ENCODE results near the gene ANGEL1. TPM values are rescaled to one million over a fixed set of nuclear protein-coding genes. Genes with fewer than 3 reads are reported as not detected.

Gene ANGEL1
- total RNA-seq, 1 experiment from 2014 or later: 23.0 TPM

DNA sequence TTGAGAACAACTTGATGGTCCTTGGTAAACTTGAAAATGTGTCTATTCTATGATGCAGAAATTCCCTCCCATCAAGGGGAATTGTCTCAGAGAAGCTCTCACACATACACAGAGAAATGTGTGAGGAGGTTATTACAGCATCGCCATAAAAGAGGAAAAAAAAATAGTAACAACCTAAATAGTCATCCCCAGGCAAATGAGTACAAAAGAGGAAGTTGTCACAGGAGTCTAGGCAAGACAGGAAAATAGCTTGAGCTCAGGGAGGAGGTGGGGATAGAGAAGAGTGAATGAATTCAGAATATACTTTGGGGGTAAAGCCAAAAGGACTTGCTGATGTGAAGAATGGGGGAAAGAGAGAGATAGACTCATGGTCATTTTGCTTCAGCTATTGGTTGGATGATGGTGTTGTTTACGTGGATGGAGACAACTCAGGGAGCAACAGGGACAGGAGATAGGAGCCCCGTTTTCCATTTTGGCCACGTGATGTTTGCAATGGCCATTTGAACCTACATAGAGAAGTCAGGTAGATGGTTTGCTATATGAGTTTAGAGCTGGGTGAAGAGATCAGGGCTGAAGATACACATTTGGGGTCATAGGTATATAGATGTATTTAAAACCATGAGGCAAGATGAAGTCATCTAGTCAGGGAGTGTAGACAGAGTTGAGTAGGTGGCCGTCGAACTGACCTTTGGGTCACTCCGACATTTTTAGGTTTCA is 33.8 kb upstream of the ANGEL1 start:
- Mint-ChIP-seq H3K27ac (ENCODE audit: unreplicated experiment) (no peak overlapping the region), H3K36me3 (ENCODE audit: insufficient read depth, unreplicated experiment) (no peaks in the 10 kb centered on the region), H3K4me3 (ENCODE audit: unreplicated experiment) (no peak overlapping the region), H3K4me1 (ENCODE audit: low read depth, unreplicated experiment) (peaks cover 8% of the 10 kb centered on the region), H3K9me3 (ENCODE audit: unreplicated experiment) (no peaks in the 10 kb centered on the region), H3K27me3 (ENCODE audit: insufficient read depth, unreplicated experiment) (peaks cover 7% of the 10 kb centered on the region)
- no peak for DNase-seq
- no TSS peak for BruUV-seq (replicated peaks)
- no peak overlapping the region for H3K4me3 ChIP-seq (ENCODE audit: low read depth, low read length)
- intact Hi-C loops (cut with micrococcal nuclease; ENCODE audit: unreplicated experiment): no loop called here
- POLR2A ChIA-PET: no interaction called here
- no peaks in the 10 kb centered on the region for H3K36me3 ChIP-seq (ENCODE audit: control insufficient read depth, insufficient read depth, low read length)
- H3K27me3 ChIP-seq (replicated peaks; ENCODE audit: control insufficient read depth, insufficient read depth, low read length): no peaks in the 10 kb centered on the region; the same call in 1 of the 2 replicates
- no peaks in the 10 kb centered on the region for H3K9me3 ChIP-seq
- TF ChIP-seq, protein P1, sequence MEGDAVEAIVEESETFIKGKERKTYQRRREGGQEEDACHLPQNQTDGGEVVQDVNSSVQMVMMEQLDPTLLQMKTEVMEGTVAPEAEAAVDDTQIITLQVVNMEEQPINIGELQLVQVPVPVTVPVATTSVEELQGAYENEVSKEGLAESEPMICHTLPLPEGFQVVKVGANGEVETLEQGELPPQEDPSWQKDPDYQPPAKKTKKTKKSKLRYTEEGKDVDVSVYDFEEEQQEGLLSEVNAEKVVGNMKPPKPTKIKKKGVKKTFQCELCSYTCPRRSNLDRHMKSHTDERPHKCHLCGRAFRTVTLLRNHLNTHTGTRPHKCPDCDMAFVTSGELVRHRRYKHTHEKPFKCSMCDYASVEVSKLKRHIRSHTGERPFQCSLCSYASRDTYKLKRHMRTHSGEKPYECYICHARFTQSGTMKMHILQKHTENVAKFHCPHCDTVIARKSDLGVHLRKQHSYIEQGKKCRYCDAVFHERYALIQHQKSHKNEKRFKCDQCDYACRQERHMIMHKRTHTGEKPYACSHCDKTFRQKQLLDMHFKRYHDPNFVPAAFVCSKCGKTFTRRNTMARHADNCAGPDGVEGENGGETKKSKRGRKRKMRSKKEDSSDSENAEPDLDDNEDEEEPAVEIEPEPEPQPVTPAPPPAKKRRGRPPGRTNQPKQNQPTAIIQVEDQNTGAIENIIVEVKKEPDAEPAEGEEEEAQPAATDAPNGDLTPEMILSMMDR (IDR thresholded peaks at IDR 0.05; ENCODE audit: insufficient read depth in 1 of 2, low read depth in 1 of 2, low read length in 1 of 2, severe bottlenecking in 1 of 2, unreplicated experiment in 1 of 2): no peak
- H3K4me1 ChIP-seq: 0 out of 2 replicates have a peak, but pooled peaks cover 3% of the 10 kb centered on the region
- CTCF ChIA-PET: no interaction called here

DNA sequence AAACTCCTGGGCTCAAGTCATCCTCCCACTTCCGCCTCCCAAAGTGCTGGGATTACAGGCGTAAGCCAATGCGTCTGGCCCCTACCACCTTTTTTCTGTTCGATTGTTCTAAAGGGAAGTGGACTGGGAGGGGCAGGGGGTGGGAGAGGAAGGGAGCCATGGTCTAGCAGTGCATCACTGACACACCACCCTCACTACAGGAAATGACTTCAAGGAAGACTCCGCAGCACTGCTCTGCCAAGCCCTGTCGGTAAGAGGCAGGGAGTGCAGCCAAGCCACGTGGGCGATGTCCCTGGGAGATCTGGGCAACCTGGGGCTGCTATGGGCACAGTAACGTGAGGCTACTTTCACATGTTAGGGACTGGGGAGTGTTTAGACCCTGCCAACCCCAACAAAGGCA is 31.5 kb upstream of the ANGEL1 start:
- no peaks in the 10 kb centered on the region; the same call in 1 of the 2 replicates for H3K27me3 ChIP-seq (replicated peaks; ENCODE audit: control insufficient read depth, insufficient read depth, low read length)
- Mint-ChIP-seq H3K4me3 (ENCODE audit: unreplicated experiment) (no peak overlapping the region), H3K4me1 (ENCODE audit: low read depth, unreplicated experiment) (peaks cover 8% of the 10 kb centered on the region), H3K27ac (ENCODE audit: unreplicated experiment) (no peak overlapping the region), H3K27me3 (ENCODE audit: insufficient read depth, unreplicated experiment) (peaks cover 7% of the 10 kb centered on the region), H3K36me3 (ENCODE audit: insufficient read depth, unreplicated experiment) (no peaks in the 10 kb centered on the region), H3K9me3 (ENCODE audit: unreplicated experiment) (no peaks in the 10 kb centered on the region)
- intact Hi-C loops (cut with micrococcal nuclease; ENCODE audit: unreplicated experiment): no loop called here
- H3K4me3 ChIP-seq (ENCODE audit: low read depth, low read length): no peak overlapping the region
- H3K36me3 ChIP-seq (ENCODE audit: control insufficient read depth, insufficient read depth, low read length): no peaks in the 10 kb centered on the region
- TF ChIP-seq, protein P1 (IDR thresholded peaks at IDR 0.05; ENCODE audit: insufficient read depth in 1 of 2, low read depth in 1 of 2, low read length in 1 of 2, severe bottlenecking in 1 of 2, unreplicated experiment in 1 of 2): no peak
- POLR2A ChIA-PET: no interaction called here
- CTCF ChIA-PET: no interaction called here
- H3K4me1 ChIP-seq: 0 out of 2 replicates have a peak, but pooled peaks cover 3% of the 10 kb centered on the region
- no TSS peak for BruUV-seq (replicated peaks)
- H3K9me3 ChIP-seq: no peaks in the 10 kb centered on the region
- no peak for DNase-seq

GRCh38 chr14:76842414-76842813 is 29.7 kb upstream of the ANGEL1 start:
- H3K4me3 Mint-ChIP-seq (ENCODE audit: unreplicated experiment): no peak overlapping the region
- H3K36me3 Mint-ChIP-seq (ENCODE audit: insufficient read depth, unreplicated experiment): no peaks in the 10 kb centered on the region
- TF ChIP-seq, protein P1 (IDR thresholded peaks at IDR 0.05; ENCODE audit: insufficient read depth in 1 of 2, low read depth in 1 of 2, low read length in 1 of 2, severe bottlenecking in 1 of 2, unreplicated experiment in 1 of 2): no peak
- intact Hi-C loops (cut with micrococcal nuclease; ENCODE audit: unreplicated experiment): no loop called here
- no TSS peak for BruUV-seq (replicated peaks)
- no peak overlapping the region for H3K27ac Mint-ChIP-seq (ENCODE audit: unreplicated experiment)
- H3K36me3 ChIP-seq (ENCODE audit: control insufficient read depth, insufficient read depth, low read length): no peaks in the 10 kb centered on the region
- peaks cover 10% of the 10 kb centered on the region for H3K27me3 Mint-ChIP-seq (ENCODE audit: insufficient read depth, unreplicated experiment)
- POLR2A ChIA-PET: no interaction called here
- DNase-seq: no peak
- H3K27me3 ChIP-seq (replicated peaks; ENCODE audit: control insufficient read depth, insufficient read depth, low read length): no peaks in the 10 kb centered on the region; the same call in 1 of the 2 replicates
- H3K4me1 ChIP-seq: no peaks in the 10 kb centered on the region
- no peaks in the 10 kb centered on the region for H3K9me3 Mint-ChIP-seq (ENCODE audit: unreplicated experiment)
- no peaks in the 10 kb centered on the region for H3K9me3 ChIP-seq
- no peak overlapping the region for H3K4me3 ChIP-seq (ENCODE audit: low read depth, low read length)
- CTCF ChIA-PET: no interaction called here
- no peaks in the 10 kb centered on the region for H3K4me1 Mint-ChIP-seq (ENCODE audit: low read depth, unreplicated experiment)

Data from Caco-2 (cell line).